NOMO-1 treated with dmso at 0.1 percent for 144 hours (cell line): Measurements from ENCODE around the gene AP2B1.

Experiments used
- DNase-seq: peaks from one replicate; lab custom pipeline; 2025; ENCODE audit not compliant: unreplicated experiment; lab: John Stamatoyannopoulos, UW

Gene AP2B1

DNA sequence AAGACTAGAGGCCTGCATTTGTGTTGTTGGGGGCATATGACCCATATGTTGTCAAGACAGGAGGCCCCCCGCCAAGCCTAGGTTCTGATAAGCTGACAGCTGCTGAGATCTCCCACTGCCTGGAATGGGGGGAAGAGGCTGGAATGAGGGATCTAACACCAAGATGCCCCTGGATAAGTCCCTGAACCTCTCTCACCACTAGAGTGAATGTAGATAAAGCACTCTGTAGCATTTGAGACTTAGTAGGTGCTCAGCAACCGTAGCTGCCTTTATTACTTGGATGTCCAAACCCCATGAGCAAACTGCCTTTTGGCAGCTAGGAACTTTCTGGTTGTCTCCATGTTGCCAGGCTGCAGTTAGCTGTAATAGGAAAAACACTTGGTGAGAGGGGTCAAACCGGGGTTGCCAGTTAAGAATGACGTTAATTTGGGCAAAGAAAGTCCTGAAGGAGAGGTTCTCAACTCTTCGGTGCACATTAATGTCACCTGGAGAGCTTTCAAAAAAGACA is 139.9 kb downstream of the AP2B1 start:
- no peak for DNase-seq

DNA sequence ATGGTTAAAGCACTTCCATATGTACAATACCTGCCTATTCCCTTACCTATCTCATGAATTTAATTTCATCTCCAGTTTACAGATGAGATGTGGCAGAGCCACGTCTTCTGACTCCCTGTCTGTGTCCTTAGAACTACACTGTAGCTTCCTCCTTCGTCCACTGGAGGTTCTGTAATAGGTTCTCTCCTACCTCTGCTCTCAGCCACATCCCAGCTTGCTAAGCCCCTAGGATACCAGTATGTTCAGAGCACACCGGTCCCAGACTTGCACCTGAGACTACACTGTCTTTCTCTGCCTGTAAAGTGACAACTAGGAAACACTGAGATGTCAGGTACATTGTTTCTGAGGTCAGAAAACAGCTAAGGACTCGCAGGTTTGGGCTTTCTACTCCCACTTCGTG is 140.5 kb downstream of the AP2B1 start:
- DNase-seq = no peak

DNA sequence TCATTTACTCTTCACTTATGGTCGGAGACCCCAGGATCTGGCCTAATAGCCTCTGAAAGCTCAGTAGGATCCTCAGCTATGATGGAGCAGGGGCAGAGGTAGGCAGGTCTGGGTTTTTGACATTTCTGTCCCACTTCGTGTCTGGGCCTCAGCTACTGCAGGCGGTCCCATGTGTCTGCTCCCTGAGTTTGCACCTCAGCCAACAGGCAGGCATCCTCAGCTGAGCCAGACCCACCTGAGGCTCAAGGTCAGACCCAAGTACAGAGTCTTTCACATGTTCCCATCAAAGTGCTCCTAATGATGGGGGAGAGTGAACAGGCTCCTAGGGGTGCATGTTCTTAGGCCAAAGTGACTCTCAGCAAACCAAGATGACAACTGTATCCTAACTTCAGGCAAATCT is 141.4 kb downstream of the AP2B1 start:
- DNase-seq = no peak

DNA sequence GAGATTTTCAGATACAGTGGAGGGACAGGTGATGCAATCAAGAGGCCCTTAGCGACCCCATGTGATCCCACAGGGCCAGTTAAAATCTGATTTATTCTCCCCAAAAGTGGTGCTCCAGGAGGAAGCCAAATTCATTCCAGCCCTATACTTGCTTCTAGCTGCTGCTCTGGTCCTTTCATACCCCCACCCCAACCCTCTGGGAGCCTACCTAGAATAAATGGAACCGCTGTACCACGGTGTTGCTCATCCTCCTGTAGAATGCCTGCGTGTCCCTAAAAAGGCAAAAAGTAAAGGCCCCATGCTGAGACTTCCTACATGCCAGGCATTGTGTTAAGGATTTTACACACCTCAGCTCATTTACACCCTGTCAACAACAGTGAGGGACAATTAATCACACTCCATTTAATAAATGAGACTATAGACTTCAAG is 142.3 kb downstream of the AP2B1 start:
- DNase-seq = no peak

DNA sequence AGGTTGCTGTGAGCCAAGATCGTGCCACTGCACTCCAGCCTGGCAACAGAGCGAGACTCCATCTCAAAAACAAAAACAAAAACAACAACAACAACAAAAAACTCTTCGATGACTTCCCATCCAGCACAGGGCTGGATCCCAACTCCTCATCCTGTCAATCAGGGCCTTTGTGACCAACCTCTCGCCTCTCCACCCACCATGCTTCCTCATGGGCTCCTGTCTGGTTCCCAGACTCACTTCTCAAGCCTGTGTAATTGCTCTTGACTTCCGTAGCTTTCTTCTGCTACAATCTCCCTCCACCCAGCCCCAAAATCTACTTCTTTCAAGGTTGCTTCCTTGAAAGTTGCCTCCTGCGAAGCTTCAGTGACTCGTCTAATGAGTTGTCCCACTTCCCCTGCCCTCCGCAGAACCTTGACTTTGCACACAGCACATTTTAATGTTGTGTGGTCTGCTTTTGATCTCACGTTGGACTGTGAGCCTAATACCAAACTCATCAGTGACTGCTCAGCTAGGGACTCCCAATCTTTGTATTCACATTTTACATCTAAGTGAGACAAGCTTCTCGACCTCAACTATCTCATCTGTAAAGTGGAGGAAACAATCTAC is 143.4 kb downstream of the AP2B1 start:
- DNase-seq = no peak

DNA sequence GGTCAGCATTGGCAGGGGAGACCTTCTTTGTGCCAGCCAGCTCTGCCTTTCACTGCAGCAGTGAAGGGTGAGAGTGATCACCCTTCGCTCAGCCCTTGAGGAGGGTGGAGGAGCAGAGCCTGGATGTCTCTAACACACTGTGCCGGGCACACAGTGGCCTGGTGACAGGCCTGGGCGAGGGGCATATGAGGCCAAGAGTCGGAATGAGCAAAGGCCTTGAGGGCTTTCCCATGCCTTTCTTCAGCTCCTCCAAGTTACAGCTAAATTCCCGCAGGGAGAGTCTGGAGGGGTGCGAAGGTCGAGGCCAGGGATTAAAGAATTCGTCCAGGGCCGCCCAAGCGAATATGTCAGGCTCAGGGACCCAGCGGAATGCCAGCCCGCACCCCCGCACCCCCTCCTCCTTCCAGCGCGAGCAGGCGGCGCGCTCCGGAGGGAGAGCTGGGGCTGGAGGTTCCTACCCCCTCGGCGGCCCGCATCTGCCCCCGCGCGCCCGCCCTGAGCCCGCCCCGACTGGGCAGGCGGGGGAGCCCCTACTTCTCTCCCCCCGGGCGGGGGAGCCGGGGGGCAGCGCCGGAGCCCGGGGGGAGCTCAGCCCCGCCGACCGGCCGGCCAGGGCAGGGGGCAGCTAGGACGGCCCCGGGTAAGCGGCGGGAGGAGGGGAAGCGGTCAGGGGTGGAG is 144.3 kb downstream of the AP2B1 start, which contains the start of gene RASL10B:
Gene RASL10B, plus strand, starts transcription at position 401 of the 678 bp plus-strand sequence. CDS start 3,546 bp downstream, outside the sequence.
- DNase-seq = no peak

DNA sequence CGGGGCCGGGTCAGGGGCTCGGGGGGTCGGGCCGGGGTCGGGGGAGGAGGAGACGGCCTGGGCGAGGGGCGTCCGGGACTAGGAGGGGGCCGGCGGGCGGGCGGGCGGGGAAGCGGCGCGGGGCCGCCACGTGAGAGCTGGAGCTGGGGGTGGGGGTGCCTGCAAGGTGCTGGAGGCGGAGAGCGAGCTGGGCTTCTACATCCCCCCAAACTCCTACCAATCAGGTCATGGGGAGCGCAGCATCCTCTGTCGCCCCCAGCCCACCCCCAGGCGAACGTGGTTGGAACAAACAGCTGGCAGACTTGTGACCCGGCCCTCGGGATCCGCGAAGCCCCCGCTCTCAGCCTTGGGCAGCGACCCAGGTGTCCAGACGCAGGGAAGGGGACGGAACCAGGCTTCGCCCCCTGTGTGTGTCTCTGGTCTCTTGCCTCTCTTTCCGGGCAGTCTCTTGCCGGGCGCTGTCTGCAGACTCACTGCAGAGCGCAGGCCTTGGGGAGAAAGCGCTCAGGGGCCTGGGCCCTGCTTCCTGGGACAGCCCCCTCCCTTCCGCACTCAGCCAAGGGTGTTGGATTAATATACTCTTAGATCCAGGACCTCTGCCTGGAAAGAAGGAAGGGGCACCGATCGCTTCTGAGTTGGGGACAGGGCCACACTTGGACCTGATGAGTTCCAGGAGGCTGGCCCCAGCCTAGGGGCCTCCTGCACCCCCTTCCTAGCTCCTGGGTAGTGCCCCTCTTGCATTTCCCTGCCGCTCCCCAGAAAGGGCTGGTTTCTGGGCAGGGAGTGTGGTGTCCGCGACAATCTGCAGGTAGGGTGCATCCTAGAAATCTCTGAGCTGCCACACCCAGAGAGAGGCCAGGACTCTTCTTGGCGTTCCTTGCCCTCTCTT is 145.0 kb downstream of the AP2B1 start:
- DNase-seq = no peak

DNA sequence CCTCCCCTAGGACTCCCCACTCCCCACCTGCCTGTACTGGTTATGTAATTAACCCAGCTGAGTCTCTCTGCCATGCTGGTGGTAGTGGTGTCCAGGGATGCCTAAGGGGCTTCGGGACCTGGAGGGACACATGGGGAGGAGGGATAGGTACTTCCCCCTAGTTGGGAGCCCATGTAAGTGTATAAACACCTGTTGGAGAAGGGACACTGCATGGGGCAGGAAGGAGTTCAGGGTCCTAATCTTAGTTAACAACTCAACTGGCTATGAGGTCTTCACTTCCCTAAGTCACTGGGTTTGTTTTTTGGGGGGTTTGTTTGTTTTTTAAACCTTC is 145.6 kb downstream of the AP2B1 start:
- no peak for DNase-seq

DNA sequence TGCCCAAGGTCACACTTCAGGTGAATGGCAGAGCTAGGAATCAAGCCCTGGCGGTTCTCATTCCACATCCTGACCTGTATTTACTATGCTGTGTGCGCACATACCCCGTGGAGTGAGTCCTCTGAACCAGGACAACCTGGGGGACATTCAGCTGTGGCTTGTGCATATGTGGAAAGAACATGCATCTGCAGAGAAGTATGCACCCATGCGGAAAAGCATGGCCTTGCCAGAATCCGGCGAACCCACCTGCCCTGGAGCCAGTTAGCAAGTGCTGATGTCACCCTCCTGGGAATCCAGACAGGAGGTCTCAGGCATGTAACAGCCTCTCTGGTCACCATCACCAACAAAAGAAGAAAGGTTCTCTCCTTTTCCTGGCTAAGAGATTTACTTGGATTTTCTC is 146.2 kb downstream of the AP2B1 start:
- no peak for DNase-seq

DNA sequence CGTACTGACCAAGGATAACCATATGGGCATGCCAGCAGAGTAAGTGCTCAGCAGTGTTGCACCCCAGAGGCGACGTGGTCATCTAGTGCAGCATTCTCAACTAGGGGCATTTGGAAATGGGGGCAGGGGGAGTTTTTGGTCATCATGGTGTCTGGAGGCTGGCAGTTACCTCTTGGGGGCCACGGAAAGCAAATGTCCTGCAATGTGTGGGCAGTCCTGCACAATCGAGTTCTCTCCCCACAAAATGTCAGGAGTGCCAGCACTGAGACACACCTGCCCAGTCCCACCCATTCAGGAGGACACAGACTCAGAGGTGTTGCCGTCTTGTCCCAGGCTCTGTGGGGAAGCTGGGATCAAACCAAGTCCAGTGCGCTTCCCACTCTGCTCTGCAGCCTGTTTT is 147.3 kb downstream of the AP2B1 start:
- no peak for DNase-seq

DNA sequence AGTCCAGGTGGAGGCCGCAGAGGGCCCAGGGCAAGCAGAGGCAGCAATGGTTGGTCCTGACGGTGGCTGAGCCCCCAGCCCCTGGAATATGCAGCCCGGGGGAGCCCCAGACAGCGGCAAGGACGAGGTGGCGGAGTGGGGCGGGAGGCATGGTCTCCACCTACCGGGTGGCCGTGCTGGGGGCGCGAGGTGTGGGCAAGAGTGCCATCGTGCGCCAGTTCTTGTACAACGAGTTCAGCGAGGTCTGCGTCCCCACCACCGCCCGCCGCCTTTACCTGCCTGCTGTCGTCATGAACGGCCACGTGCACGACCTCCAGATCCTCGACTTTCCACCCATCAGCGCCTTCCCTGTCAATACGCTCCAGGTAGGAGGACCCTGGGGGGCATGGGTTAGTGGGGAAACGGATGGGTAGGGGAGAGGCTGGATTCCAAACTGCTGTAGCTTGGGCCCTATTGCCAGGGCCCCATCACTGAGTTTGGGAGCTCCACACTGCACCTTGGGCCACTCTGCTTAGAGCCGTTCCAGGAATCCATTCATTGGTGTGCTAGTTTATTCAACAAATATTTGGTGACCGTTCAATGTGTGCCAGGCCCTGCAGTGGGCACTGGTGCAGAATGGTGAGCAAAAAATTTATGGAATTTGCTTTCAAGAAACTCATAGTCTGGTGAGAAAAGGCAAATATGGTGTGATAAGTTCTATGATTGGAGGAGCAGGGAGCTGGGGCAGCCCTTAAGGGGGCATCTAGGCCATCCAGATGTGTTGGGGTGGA is 148.1 kb downstream of the AP2B1 start:
- DNase-seq = no peak

DNA sequence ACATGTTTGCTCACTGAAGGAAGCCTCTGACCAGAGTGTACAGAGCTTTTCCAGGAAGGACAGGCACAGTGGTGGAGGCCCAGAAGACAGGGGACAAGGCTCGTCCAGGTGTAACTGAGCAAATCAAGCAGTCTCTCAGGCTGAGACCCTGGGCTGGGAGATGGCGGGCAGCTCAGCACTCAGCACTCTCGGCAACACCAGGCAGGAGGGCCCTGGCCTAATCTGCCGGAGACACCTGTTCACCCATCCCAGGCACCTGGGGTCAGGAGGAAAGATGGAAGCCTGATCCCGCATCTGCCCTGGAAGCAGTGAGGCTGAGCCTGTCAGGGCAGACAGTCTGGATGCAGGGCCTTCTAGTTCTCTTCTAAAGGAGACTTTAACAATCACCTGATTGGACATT is 149.1 kb downstream of the AP2B1 start:
- no peak for DNase-seq

DNA sequence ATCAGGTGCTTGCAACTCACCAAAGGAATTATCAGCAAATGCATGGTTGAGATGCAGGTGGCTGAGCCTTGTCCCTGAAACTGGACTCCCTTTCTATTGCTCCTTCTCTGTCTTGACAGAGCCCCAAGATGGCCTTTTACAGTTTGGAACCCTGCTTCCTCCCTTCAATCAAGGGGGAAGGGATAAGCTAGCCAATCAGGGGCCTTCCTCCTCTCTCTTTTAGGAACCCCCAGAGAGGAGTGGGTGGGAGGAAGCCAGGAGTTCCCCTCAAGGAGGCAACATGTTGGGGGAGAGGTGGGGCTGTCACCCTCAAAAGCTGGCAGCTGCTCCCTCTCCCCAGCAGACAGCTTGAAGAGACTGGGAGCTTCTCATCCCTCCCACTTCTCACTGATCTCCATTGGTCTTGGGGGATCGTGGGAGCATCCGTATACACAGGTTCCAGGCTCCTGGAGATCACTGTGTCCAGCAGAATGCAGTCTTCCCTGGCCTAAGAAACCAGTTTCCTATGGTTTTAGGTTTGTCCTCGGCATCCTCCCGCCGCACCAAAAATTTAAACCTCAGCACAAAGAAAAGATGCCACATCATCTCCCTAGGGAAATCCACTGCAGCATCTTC is 151.5 kb downstream of the AP2B1 start:
- DNase-seq = no peak

DNA sequence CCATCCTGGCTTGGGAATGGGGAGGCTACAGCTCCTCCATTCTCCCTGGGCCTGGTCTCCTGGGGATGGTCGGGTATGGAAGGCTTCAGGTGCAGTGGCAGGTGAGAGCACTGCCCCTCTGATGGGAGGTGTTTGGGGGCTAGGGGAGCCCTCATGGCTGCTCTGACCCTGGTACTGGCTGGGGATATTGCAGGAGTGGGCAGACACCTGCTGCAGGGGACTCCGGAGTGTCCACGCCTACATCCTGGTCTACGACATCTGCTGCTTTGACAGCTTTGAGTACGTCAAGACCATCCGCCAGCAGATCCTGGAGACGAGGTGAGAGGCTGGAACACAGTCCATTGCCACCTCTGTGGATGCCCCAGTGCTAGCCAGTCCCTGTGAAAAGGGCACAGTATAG is 153.1 kb downstream of the AP2B1 start:
- DNase-seq = no peak

DNA sequence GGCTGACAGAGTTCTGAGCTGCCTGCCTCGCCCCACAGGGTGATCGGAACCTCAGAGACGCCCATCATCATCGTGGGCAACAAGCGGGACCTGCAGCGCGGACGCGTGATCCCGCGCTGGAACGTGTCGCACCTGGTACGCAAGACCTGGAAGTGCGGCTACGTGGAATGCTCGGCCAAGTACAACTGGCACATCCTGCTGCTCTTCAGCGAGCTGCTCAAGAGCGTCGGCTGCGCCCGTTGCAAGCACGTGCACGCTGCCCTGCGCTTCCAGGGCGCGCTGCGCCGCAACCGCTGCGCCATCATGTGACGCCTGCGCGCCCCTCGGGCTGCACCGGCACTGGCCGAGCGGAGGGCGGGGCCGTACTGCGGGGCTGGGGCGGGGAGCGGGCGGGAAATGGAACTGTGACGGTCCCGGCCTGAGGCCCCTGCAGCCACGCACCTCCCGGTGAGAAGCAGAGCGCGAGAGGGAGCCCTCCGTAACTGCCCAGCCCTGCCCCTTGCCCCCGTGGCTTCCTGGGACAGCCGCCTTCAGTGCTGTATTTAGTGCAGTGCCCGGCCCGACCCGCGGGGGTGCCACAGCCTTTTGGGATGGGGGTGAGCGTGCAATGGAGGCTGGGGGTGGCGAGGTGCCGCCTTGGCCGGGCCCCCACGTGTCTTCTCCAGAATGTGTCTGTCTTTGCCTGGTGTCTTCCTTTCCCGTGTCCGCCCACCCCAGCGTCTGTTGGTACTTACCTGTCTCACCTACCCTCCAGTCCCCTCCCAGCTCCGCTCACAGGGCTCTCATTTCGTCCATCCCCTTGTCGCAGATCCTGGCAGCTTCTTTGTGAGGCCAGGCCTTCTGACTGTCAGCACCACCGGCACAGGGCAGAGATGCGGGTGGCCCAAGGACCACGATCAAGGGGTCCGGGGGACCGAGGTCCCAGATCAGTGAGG is 154.1 kb downstream of the AP2B1 start:
- DNase-seq = no peak

DNA sequence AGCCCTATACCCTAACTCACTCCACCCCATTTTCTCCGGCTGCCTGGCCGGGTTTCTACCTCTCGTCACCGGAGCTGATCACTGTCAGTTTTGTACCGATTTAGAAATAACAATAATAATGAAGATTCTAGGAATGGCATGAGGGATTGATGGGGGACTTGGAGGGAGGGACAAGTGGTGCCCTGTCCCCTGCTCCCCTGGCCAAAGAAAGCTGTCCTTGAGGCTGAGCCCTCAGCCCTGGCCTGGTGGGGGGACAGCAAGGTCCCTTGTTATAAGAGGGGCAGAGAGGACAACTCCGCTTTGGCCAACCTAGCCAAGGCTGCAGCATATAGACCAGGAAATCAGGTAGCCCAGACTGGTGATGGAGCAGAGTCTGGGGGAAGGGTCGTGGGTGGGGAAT is 155.4 kb downstream of the AP2B1 start:
- DNase-seq = no peak

DNA sequence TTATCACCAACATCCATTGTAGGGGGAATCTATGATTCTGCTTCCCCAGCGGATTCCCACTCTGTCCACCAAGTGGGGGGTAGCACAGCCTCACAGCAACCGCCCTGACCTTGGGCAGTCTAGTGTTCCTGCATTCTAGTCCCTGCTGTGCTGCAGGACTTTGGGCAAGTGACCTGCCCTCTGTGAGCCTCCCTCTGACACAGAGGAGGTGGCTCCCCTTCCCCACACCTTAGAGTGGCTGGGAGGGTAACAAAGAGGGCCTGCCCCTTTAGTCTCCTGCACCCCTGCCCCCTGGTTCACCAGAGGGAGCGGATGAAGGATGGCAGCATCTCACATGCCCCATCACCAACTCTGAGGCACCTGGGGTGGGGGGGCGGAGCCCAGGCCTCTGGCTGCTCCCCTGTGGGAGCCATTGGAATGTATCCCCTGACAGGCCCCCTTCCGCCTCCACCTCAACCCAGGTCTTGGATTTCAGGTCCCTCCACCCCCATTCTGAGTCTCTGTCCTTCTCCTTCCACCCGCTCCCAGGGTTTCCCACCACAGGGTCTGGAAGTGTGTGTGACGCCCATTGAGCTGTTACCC is 155.9 kb downstream of the AP2B1 start:
- no peak for DNase-seq

DNA sequence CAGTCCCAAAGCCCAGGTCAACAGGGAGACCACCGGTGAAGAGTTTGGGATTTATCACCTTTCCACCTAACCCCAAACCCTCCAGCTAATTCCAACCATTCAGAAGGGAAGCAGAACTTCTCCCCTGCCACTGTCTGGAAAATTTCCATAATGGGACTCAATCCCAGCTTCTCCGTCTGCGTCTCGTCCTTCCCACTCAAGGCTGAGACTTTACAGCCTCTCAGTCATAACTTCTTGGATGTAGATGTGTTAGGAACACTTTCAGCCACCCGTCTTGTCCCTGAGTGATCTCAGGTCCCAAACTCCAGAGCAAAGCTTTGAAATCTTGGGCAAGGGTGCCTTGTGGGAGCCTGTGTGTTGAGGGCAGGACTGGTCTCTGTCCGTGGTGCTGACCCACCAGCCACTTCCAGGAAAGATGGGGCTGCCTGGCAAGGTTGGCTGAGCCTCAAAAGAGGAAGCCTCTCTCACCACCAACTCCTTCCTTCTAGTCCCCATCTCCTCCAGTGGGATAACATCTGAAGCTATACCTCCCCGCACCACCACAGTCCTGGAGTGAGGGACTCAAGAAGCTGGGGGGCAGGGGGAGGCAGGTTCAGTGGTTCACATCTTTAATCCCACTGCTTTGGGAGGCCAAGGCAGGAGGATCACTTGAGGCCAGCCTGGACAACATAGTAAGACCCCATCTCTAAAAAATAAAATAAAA is 156.7 kb downstream of the AP2B1 start:
- DNase-seq = peak; percentile 18

DNA sequence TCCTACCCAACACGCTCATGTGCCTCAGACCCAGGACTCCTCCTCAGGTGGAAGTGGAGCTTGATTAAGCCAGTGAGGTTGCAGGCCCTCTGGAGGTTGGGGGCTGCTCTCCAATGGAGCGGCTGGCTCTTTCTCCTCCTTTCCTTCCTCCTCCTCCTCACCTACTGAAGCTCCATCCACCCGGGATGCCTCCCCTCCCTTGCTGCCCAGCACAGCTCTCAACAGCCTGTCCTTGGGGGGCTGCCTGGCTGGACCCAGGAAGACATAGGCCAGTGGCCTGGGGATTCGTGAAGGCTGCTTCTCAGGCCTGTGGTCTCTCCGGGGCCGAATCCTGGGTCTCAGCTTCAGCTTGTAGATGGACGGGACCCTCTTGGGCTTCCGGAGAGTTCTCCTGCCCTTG is 157.7 kb downstream of the AP2B1 start:
- no peak for DNase-seq
